Upper lobe of left lung (tissue), 4 donors: Measurements from ENCODE around the gene CCL4L2.

ENCODE experiments used
- EP300 ChIP-seq, 4 donors: sonication (generic); formaldehyde crosslinking; IDR thresholded peaks; one replicate each; pipeline ENCODE4 v1.5.1; 2017; ENCODE audit warnings: antibody characterized with exemption in 4 of 4, control low read depth in 2 of 4
- POLR2A ChIP-seq, 4 donors: fragments of 450-650 bp; IDR thresholded peaks; one replicate each; pipeline ENCODE4 v1.5.1; 2016 to 2017; ENCODE audit warnings: antibody characterized with exemption in 4 of 4, mild to moderate bottlenecking in 2 of 4
- TF ChIP-seq, protein P1 (sequence below), 6 experiments: fragments of 450-650 bp in 4 of 6; fragments of 200-600 bp in 2 of 6; sonication (generic) in 2 of 6; IDR thresholded peaks; one replicate each; pipeline ENCODE4 v1.5.1; 2016 to 2019; ENCODE audit warnings: antibody characterized with exemption in 6 of 6

DNA sequence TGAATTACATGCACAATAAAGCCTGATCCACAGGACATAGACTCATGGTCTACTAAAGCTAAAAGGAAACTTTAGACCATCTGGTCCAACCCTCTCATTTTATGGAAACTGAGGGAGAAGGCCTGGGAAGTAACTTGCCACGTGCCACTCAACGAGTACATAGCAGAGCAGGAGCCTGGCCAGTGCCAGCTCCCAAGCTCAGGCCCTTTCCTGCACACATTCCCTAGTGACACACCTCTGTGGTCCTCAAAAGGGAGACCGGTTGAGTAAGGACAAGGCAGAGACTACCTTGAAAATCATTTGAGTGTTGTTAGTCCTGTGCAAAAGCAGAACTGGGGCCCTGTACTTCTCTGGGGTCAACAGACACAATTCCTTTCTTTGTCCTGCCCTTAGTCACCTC lies 2.8 kb downstream of the CCL4L2 start:
- TF ChIP-seq, protein P1, sequence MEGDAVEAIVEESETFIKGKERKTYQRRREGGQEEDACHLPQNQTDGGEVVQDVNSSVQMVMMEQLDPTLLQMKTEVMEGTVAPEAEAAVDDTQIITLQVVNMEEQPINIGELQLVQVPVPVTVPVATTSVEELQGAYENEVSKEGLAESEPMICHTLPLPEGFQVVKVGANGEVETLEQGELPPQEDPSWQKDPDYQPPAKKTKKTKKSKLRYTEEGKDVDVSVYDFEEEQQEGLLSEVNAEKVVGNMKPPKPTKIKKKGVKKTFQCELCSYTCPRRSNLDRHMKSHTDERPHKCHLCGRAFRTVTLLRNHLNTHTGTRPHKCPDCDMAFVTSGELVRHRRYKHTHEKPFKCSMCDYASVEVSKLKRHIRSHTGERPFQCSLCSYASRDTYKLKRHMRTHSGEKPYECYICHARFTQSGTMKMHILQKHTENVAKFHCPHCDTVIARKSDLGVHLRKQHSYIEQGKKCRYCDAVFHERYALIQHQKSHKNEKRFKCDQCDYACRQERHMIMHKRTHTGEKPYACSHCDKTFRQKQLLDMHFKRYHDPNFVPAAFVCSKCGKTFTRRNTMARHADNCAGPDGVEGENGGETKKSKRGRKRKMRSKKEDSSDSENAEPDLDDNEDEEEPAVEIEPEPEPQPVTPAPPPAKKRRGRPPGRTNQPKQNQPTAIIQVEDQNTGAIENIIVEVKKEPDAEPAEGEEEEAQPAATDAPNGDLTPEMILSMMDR (IDR thresholded peaks at IDR 0.05), result no peak
- TF ChIP-seq POLR2A (IDR thresholded peaks at IDR 0.05), result no peak
- TF ChIP-seq EP300 (IDR thresholded peaks at IDR 0.05), result no peak
